Left ventricle myocardium inferior (tissue), 1 donor: Measurements from ENCODE around the gene PPP2R2C. TPM values are rescaled to one million over a fixed set of nuclear protein-coding genes. Genes with fewer than 3 reads are reported as not detected.

Experiments used
- DNase-seq: peaks from one replicate; pipeline ENCODE4 v3.0.0-alpha.2; 2020
- H3K27ac ChIP-seq: fragments of 200-600 bp; replicated peaks from 2 replicates; pipeline ENCODE4 v1.8.0; 2021
- H3K27me3 ChIP-seq: fragments of 200-600 bp; 2 replicates; pipeline ENCODE4 v1.8.0; 2021; ENCODE audit warnings: low read depth
- H3K36me3 ChIP-seq: fragments of 200-600 bp; 2 replicates; pipeline ENCODE4 v1.8.0; 2021
- H3K4me1 ChIP-seq: fragments of 200-600 bp; 2 replicates; pipeline ENCODE4 v1.8.0; 2021
- H3K4me3 ChIP-seq: fragments of 200-600 bp; 2 replicates; pipeline ENCODE4 v1.8.0; 2021; ENCODE audit warnings: mild to moderate bottlenecking, moderate library complexity
- H3K9me3 ChIP-seq: fragments of 200-600 bp; replicated peaks from 2 replicates; pipeline ENCODE4 v1.8.0; 2021
- CTCF ChIP-seq: fragments of 200-600 bp; IDR thresholded peaks from 2 replicates; pipeline ENCODE4 v1.8.0; 2021; ENCODE audit warnings: antibody characterized with exemption, mild to moderate bottlenecking, borderline replicate concordance
- intact Hi-C: fragments of 100-400 bp; cut with micrococcal nuclease; formaldehyde crosslinking; loops from one replicate; pipeline ENCODE4 v1.11.0; 2022
- total RNA-seq: library from RNA; stranded (reverse); fragmentation: NEBNext Ultra II Directional; extraction: Animal tissue kit (Norgen Biotek cat#: 25700); gene quantifications from one replicate; pipeline ENCODE4 v1.2.1, GENCODE V29; 2021
- donor health status: DM: no; HTN: yes; CAD: no; lungs with severe emphysema.

The PPP2R2C gene
- total RNA-seq, 1 donor from 2014 or later: 9.7 TPM

DNA sequence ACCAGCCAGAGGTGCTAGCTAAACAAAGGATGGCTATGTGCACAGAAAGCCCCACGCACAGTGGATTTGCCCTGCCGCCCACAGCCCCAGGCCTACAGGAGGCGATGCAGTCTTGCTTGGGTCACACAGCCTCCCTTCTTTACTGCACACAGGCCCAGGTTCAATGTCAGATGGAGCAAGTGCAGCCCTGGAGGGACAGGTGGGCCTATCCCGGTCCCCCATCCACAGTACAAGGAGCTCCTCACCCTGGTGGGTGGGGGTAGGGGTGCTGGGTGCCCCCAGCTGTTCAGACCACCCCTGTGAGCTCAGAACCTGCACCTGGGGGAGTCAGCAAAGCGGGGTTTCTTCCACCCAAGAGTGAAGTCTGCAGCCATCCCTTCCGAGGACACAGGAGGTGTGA, 114.9 kb downstream of the PPP2R2C start:
- Histone ChIP-seq H3K27ac (no peak overlapping the region), H3K4me1 (no peaks in the 10 kb centered on the region), H3K9me3 (no peaks in the 10 kb centered on the region), H3K27me3 (peaks cover 51% of the 10 kb centered on the region), H3K4me3 (no peak overlapping the region), H3K36me3 (no peaks in the 10 kb centered on the region)
- DNase-seq: no peak
- no peak for TF ChIP-seq CTCF
- intact Hi-C loops: no loop called here

DNA sequence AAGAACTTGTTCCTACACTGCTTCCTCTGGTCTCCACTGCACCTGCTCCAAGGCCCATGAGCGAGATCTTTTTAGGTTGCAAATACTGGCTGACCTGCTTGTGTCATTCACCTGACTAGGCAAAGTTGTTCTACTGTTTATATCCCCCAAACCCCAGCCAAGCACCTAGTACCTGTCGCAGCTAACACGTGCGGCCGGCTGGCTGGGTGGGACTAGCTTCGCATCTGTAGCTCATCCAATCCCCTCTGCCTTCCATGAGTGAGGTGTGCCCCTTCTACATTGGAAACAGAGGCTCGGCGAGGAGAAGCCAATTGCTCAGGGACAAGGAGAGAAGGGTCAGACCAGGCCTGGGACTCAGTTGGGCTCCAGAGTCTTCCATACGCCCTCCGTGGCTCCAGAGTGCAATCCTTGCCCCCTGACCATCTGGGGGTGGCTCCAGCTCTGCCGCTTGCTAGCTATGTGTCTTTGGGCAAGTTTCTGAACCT, 116.3 kb downstream of the PPP2R2C start:
- peaks cover 48% of the 10 kb centered on the region for H3K27me3 ChIP-seq
- no peaks in the 10 kb centered on the region for H3K9me3 ChIP-seq
- no peak overlapping the region for H3K27ac ChIP-seq
- intact Hi-C loops: no loop called here
- no peak overlapping the region for H3K4me3 ChIP-seq
- TF ChIP-seq CTCF: no peak
- DNase-seq: no peak
- H3K36me3 ChIP-seq: no peaks in the 10 kb centered on the region
- no peaks in the 10 kb centered on the region for H3K4me1 ChIP-seq

DNA sequence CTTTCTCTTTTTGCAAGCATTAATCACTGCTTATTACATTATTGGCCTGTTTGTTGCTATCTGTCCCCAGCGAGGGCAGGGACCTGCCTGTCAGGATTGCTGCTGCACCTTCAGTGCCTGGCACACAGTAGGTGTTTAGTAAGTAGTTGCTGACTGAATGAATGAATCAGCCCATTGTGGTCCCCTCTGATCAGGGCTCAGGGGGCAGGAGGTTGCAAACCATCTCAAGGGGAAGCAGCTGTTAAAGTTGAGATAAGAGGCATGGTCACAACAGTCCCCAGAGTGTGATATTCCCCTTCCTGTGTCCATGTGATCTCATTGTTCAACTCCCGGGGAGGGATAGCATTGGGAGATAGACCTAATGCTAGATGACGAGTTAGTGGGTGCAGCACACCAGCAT, 117.4 kb downstream of the PPP2R2C start:
- no peak for DNase-seq
- intact Hi-C loops: no loop called here
- H3K9me3 ChIP-seq: no peaks in the 10 kb centered on the region

GRCh38 chr4:6354626-6355025, 117.8 kb downstream of the PPP2R2C start:
- H3K36me3 ChIP-seq: no peaks in the 10 kb centered on the region
- no peak for DNase-seq
- no peaks in the 10 kb centered on the region for H3K4me1 ChIP-seq
- H3K4me3 ChIP-seq: no peak overlapping the region
- no peak overlapping the region for H3K27ac ChIP-seq
- no peaks in the 10 kb centered on the region for H3K9me3 ChIP-seq
- TF ChIP-seq CTCF: no peak
- intact Hi-C loops: no loop called here
- peaks cover 47% of the 10 kb centered on the region for H3K27me3 ChIP-seq

More for the DNA sequence above, 117.4 kb downstream of the PPP2R2C start:
- Histone ChIP-seq H3K27ac (no peak overlapping the region), H3K4me3 (no peak overlapping the region), H3K27me3 (peaks cover 48% of the 10 kb centered on the region), H3K4me1 (no peaks in the 10 kb centered on the region), H3K36me3 (no peaks in the 10 kb centered on the region)
- no peak for TF ChIP-seq CTCF

DNA sequence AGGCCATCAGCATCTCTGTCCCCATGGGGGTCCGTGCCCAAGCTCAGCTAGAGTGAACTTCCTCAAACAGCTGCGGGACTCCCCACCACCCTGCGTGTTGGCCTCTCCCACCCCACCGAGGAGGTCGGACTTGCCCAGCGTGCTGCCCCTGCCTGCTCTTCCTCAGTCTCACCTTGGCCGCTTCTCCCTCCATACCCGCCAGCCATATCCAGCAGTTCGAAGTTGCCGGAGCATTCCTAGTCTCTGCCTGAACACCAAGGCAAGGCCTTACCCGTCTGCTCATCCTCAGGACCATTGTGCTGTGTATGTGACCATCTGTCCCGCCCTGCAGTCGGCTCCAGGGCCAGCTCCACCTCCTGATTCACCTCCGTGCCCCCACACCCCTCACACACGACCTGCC, 118.3 kb downstream of the PPP2R2C start:
- TF ChIP-seq CTCF: no peak
- no peak overlapping the region for H3K27ac ChIP-seq
- DNase-seq: no peak
- H3K27me3 ChIP-seq: peaks cover 48% of the 10 kb centered on the region
- no peak overlapping the region for H3K4me3 ChIP-seq
- intact Hi-C loops: no loop called here
- no peaks in the 10 kb centered on the region for H3K9me3 ChIP-seq
- no peaks in the 10 kb centered on the region for H3K4me1 ChIP-seq
- no peaks in the 10 kb centered on the region for H3K36me3 ChIP-seq
